IMR-90 (cell line): ENCODE measurements around the gene CTBP2. TPM values are rescaled to one million over a fixed set of nuclear protein-coding genes. Genes with fewer than 3 reads are reported as not detected.

Experiments
- ATAC-seq: fragments of 200-7000 bp; cut with Tn5 transposase; 2 replicates; pipeline ENCODE4 v1.9.1; 2020; ENCODE audit warnings: low read depth, mild to moderate bottlenecking, moderate library complexity
- BruUV-seq: library from RNA; stranded (reverse); fragments of 400-500 nt; replicated peaks from 2 replicates; lab custom pipeline; 2021; lab: Mats Ljungman, UMichigan
- CTCF ChIA-PET: fragments of 300-600 bp; formaldehyde crosslinking; extraction: SDS; loops from one replicate; lab custom pipeline; 2021; ENCODE audit warnings: antibody characterized with exemption; lab: Yijun Ruan, JAX
- POLR2A ChIA-PET: fragments of 300-600 bp; sonication (Branson Sonifier 250); formaldehyde crosslinking; loops from one replicate; lab custom pipeline; 2022; ENCODE audit warnings: antibody characterized with exemption; ENCODE audit not compliant: unreplicated experiment; lab: Charles Lee
- DNase-seq: peaks from one replicate; pipeline ENCODE4 v3.0.0; 2013
- H2AFZ ChIP-seq: replicated peaks from 2 replicates; pipeline ENCODE3; 2013; ENCODE audit warnings: low read length, mild to moderate bottlenecking; ENCODE audit not compliant: poor library complexity
- H2AK5ac ChIP-seq: 2 replicates; pipeline ENCODE4 v1.6.1; 2013; ENCODE audit warnings: low read depth, low read length, inconsistent platforms
- H2AK9ac ChIP-seq: replicated peaks from 2 replicates; pipeline ENCODE3; 2013; ENCODE audit warnings: mild to moderate bottlenecking, low read depth, low read length, moderate library complexity; ENCODE audit not compliant: poor library complexity
- H2BK120ac ChIP-seq: 2 replicates; pipeline ENCODE4 v1.6.1; 2013; ENCODE audit warnings: low read depth, low read length, inconsistent platforms
- H2BK15ac ChIP-seq: 3 replicates; pipeline ENCODE4 v1.6.1; 2013; ENCODE audit warnings: low read depth, low read length, inconsistent platforms
- H2BK20ac ChIP-seq: 2 replicates; pipeline ENCODE4 v1.6.1; 2013; ENCODE audit warnings: low read depth, mild to moderate bottlenecking, inconsistent platforms, low read length, moderate library complexity
- H2BK5ac ChIP-seq: 2 replicates; pipeline ENCODE4 v1.6.1; 2013; ENCODE audit warnings: mild to moderate bottlenecking, low read depth, low read length, inconsistent platforms; ENCODE audit not compliant: poor library complexity, severe bottlenecking
- H3K14ac ChIP-seq: replicated peaks from 2 replicates; pipeline ENCODE4 v1.6.1; 2013; ENCODE audit warnings: low read depth, low read length, inconsistent platforms
- H3K18ac ChIP-seq: 2 replicates; pipeline ENCODE4 v1.6.1; 2013; ENCODE audit warnings: low read depth, low read length, control low read depth
- H3K23ac ChIP-seq: 2 replicates; pipeline ENCODE4 v1.6.1; 2013; ENCODE audit warnings: low read depth, low read length, inconsistent platforms
- H3K27ac ChIP-seq: 2 replicates; pipeline ENCODE4 v1.5.1; 2013; ENCODE audit warnings: mild to moderate bottlenecking, control low read depth, low read length; ENCODE audit not compliant: insufficient read depth
- H3K27me3 ChIP-seq: 2 replicates; pipeline ENCODE4 v1.6.1; 2013; ENCODE audit warnings: low read length; ENCODE audit not compliant: control insufficient read depth, insufficient read depth
- H3K36me3 ChIP-seq: 2 replicates; pipeline ENCODE4 v1.6.1; 2013; ENCODE audit warnings: low read length, mixed read lengths; ENCODE audit not compliant: control insufficient read depth, insufficient read depth
- H3K4ac ChIP-seq: 2 replicates; pipeline ENCODE4 v1.6.1; 2013; ENCODE audit warnings: low read depth, low read length, inconsistent platforms
- H3K4me1 ChIP-seq: 2 replicates; pipeline ENCODE4 v1.6.1; 2013; ENCODE audit warnings: low read length, mixed read lengths; ENCODE audit not compliant: control insufficient read depth, insufficient read depth
- H3K4me2 ChIP-seq: 2 replicates; pipeline ENCODE4 v1.6.1; 2013; ENCODE audit warnings: low read depth, mild to moderate bottlenecking, control low read depth, low read length, moderate library complexity
- H3K4me3 ChIP-seq: 2 replicates; pipeline ENCODE4 v1.5.1; 2013; ENCODE audit warnings: low read depth, mild to moderate bottlenecking, control low read depth, low read length, moderate library complexity; ENCODE audit not compliant: insufficient read depth
- H3K56ac ChIP-seq: 2 replicates; pipeline ENCODE4 v1.6.1; 2013; ENCODE audit warnings: low read length, inconsistent platforms; ENCODE audit not compliant: insufficient read depth; ENCODE audit errors: extremely low read depth
- H3K79me1 ChIP-seq, 2 experiments: 2 replicates each; pipeline ENCODE4 v1.6.1; 2013; ENCODE audit warnings: low read length in 2 of 2, inconsistent platforms in 1 of 2, low read depth in 1 of 2
- H3K9ac ChIP-seq: 2 replicates; pipeline ENCODE4 v1.6.1; 2013; ENCODE audit warnings: low read depth, low read length, control low read depth
- H3K9me1 ChIP-seq: 2 replicates; pipeline ENCODE4 v1.6.1; 2013; ENCODE audit warnings: low read length, inconsistent platforms; ENCODE audit not compliant: insufficient read depth
- H3K9me3 ChIP-seq: 2 replicates; pipeline ENCODE4 v1.6.1; 2013; ENCODE audit warnings: low read length; ENCODE audit not compliant: control insufficient read depth, insufficient read depth
- H4K20me1 ChIP-seq: 2 replicates; pipeline ENCODE4 v1.6.1; 2013; ENCODE audit warnings: low read length, inconsistent platforms; ENCODE audit not compliant: insufficient read depth
- H4K5ac ChIP-seq: 2 replicates; pipeline ENCODE4 v1.6.1; 2013; ENCODE audit warnings: mild to moderate bottlenecking, low read depth, low read length, control low read depth
- H4K8ac ChIP-seq, 2 experiments: 2 replicates each; pipeline ENCODE4 v1.6.1; 2013; ENCODE audit warnings: low read depth in 2 of 2, low read length in 2 of 2, control low read depth in 1 of 2, inconsistent platforms in 1 of 2
- H4K91ac ChIP-seq: 2 replicates; pipeline ENCODE4 v1.6.1; 2013; ENCODE audit warnings: low read depth, low read length, inconsistent platforms; ENCODE audit not compliant: insufficient read depth
- CEBPB ChIP-seq: IDR thresholded peaks from 2 replicates; pipeline ENCODE4 v1.6.1; 2012; ENCODE audit warnings: low read depth, low read length, improper control_type of control experiment
- ELK1 ChIP-seq: fragments of 150-350 bp; IDR thresholded peaks from 2 replicates; pipeline ENCODE4 v1.6.1; 2016; ENCODE audit warnings: low read depth, mild to moderate bottlenecking, low read length, moderate library complexity, borderline replicate concordance
- MAZ ChIP-seq: IDR thresholded peaks from 2 replicates; pipeline ENCODE4 v1.6.1; 2012; ENCODE audit warnings: low read depth, mild to moderate bottlenecking, low read length, improper control_type of control experiment, moderate library complexity, borderline replicate concordance
- MXI1 ChIP-seq: IDR thresholded peaks from 2 replicates; pipeline ENCODE4 v1.6.1; 2012; ENCODE audit warnings: low read depth, mild to moderate bottlenecking, low read length, moderate library complexity, borderline replicate concordance
- NFE2L2 ChIP-seq: fragments of 150-350 bp; IDR thresholded peaks from 2 replicates; pipeline ENCODE4 v1.6.1; 2016; ENCODE audit warnings: low read depth, mild to moderate bottlenecking, low read length
- RFX5 ChIP-seq: IDR thresholded peaks from 2 replicates; pipeline ENCODE4 v1.8.0; 2012; ENCODE audit warnings: low read depth, mild to moderate bottlenecking, low read length, moderate library complexity
- WGBS, 2 experiments: methylation state at CpG; one replicate each; pipeline versions ENCODE4 v1.1.5 to v1.1.7; 2013; ENCODE audit warnings: missing lambda C conversion rate in 2 of 2; ENCODE audit not compliant: insufficient read length in 1 of 2; ENCODE audit errors: extremely low coverage in 2 of 2; 5-methylcytosine and 5-hydroxymethylcytosine counted together
- dilution Hi-C: fragments of 300-500 bp; cut with HindIII; formaldehyde crosslinking; loops from one replicate; pipeline ENCODE4 v1.14.3; 2018; ENCODE audit warnings: low sequenced_read_pairs; ENCODE audit not compliant: unreplicated experiment
- in situ Hi-C: fragments of 300-500 bp; cut with MboI; formaldehyde crosslinking; loops from 3 replicates; pipeline ENCODE4 v1.14.3; 2019; ENCODE audit warnings: low sequenced_read_pairs, inconsistent platforms, mixed read lengths
- intact Hi-C: fragments of 100-400 bp; cut with micrococcal nuclease; formaldehyde crosslinking; loops from 2 replicates; pipeline ENCODE4 v1.10.0; 2022
- polyA plus RNA-seq, 3 experiments: library from polyadenylated mRNA; depleted of rRNA; stranded (reverse); fragments of >200 nt; gene quantifications; 2 replicates each; pipeline ENCODE4 v1.2.3, GENCODE V29; 2012; ENCODE audit warnings: low replicate concordance in 1 of 3
- total RNA-seq: library from RNA; depleted of rRNA; stranded (reverse); fragments of >200 nt; gene quantifications from 2 replicates; pipeline ENCODE4 v1.2.3, GENCODE V29; 2012
- TF ChIP-seq, protein P1 (sequence below): conservative IDR thresholded peaks from 2 replicates; pipeline ENCODE4 v1.5.1; 2012; ENCODE audit warnings: mild to moderate bottlenecking, low read depth, low read length, improper control_type of control experiment
- TF ChIP-seq, protein P2 (sequence below): fragments of 150-350 bp; IDR thresholded peaks from 2 replicates; pipeline ENCODE4 v1.6.1; 2017; ENCODE audit warnings: mild to moderate bottlenecking, antibody characterized with exemption, low read length, low read depth

Gene CTBP2
- total and polyA plus RNA-seq, 2 of the 4 experiments (the other 2 are of a cell fraction), result 81.0 to 86.6 TPM

- intact Hi-C loops (loop anchor here (5.0 to 10.0 kb wide), 2 partner anchors 159 to 717 kb away; partner anchors contain the start of gene EDRF1), dilution Hi-C loops (no loop called here), in situ Hi-C loops (loop anchor here (25.0 kb wide), 1 partner anchor 461 kb away; no protein-coding TSS in a partner anchor)
- no peak overlapping the region for H3K56ac ChIP-seq
- no peak overlapping the region for H3K23ac ChIP-seq
- H2AK9ac ChIP-seq, result no peak overlapping the region
- no peak overlapping the region for H2AK5ac ChIP-seq
- no peak for DNase-seq
- ATAC-seq, result no peak
- H2BK5ac ChIP-seq, result no peak overlapping the region
- CTCF ChIA-PET, result interaction anchor here (0.6 kb wide), 1 partner anchor 53 kb away, joined by 3 read pairs; no protein-coding TSS in a partner anchor
- H3K79me1 ChIP-seq, result peaks cover 19 to 72% of the 10 kb centered on the region in 2 experiments; a peak in 3 of 4 replicates
- H2BK120ac ChIP-seq, result no peak overlapping the region
- POLR2A ChIA-PET, result no interaction called here
- H4K20me1 ChIP-seq, result peaks cover 41% of the 10 kb centered on the region
- no peaks in the 10 kb centered on the region for H3K9me3 ChIP-seq
- no peak overlapping the region for H2BK20ac ChIP-seq
- H4K5ac ChIP-seq, result no peak overlapping the region
- no peak overlapping the region for H4K91ac ChIP-seq
- H3K4me1 ChIP-seq, result peaks cover 32% of the 10 kb centered on the region
- peaks cover 72% of the 10 kb centered on the region for H3K36me3 ChIP-seq
- peaks cover 21% of the 10 kb centered on the region for H3K9me1 ChIP-seq
- no peak overlapping the region for H3K4ac ChIP-seq
- no peak overlapping the region for H3K4me2 ChIP-seq
- no peak overlapping the region for H3K4me3 ChIP-seq
- H3K18ac ChIP-seq, result no peak overlapping the region
- no peak overlapping the region for H3K14ac ChIP-seq
- H3K27me3 ChIP-seq, result no peaks in the 10 kb centered on the region
- 94% methylated on average over 22 of the region's 35 CpGs; no CpG with 5 or more reads in 1 of the 2 experiments for WGBS, 2 experiments
- H3K27ac ChIP-seq, result no peak overlapping the region
- H2AFZ ChIP-seq, result no peak overlapping the region
- BruUV-seq, result no TSS peak
- no peak overlapping the region for H3K9ac ChIP-seq
- H4K8ac ChIP-seq, result no peak overlapping the region
- TF ChIP-seq, protein P1, sequence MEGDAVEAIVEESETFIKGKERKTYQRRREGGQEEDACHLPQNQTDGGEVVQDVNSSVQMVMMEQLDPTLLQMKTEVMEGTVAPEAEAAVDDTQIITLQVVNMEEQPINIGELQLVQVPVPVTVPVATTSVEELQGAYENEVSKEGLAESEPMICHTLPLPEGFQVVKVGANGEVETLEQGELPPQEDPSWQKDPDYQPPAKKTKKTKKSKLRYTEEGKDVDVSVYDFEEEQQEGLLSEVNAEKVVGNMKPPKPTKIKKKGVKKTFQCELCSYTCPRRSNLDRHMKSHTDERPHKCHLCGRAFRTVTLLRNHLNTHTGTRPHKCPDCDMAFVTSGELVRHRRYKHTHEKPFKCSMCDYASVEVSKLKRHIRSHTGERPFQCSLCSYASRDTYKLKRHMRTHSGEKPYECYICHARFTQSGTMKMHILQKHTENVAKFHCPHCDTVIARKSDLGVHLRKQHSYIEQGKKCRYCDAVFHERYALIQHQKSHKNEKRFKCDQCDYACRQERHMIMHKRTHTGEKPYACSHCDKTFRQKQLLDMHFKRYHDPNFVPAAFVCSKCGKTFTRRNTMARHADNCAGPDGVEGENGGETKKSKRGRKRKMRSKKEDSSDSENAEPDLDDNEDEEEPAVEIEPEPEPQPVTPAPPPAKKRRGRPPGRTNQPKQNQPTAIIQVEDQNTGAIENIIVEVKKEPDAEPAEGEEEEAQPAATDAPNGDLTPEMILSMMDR, result no peak
- TF ChIP-seq ELK1 (no peak), NFE2L2 (no peak), RFX5 (no peak), MAZ (no peak), CEBPB (no peak), MXI1 (no peak)
- TF ChIP-seq, protein P2, sequence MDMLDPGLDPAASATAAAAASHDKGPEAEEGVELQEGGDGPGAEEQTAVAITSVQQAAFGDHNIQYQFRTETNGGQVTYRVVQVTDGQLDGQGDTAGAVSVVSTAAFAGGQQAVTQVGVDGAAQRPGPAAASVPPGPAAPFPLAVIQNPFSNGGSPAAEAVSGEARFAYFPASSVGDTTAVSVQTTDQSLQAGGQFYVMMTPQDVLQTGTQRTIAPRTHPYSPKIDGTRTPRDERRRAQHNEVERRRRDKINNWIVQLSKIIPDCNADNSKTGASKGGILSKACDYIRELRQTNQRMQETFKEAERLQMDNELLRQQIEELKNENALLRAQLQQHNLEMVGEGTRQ, result no peak
- no peak overlapping the region for H2BK15ac ChIP-seq
Observed at GRCh38 chr10:124997771-124998623, 162.4 kb downstream of the CTBP2 start.
